K562 (cell line): ENCODE results near the gene ATRIP. TPM values are rescaled to one million over a fixed set of nuclear protein-coding genes. Genes with fewer than 3 reads are reported as not detected.

Source experiments
- ARID3B ChIP-seq: fragments of 250-450 bp; sonication (Bioruptor Pico); IDR thresholded peaks from 2 replicates; pipeline ENCODE4 v1.4.0; 2020; ENCODE audit warnings: borderline replicate concordance
- ARNT ChIP-seq, 2 experiments: fragments of 450-650 bp; IDR thresholded peaks; 2 replicates each; pipeline ENCODE4 v1.6.1; 2016; ENCODE audit warnings: mild to moderate bottlenecking in 1 of 2
- BHLHE40 ChIP-seq: IDR thresholded peaks from 2 replicates; pipeline ENCODE4 v1.6.1; 2011; ENCODE audit warnings: low read length, improper control_type of control experiment
- DEAF1 ChIP-seq: fragments of 450-650 bp; formaldehyde crosslinking; IDR thresholded peaks from 2 replicates; pipeline ENCODE4 v1.4.0; 2020; ENCODE audit warnings: mild to moderate bottlenecking, moderate library complexity
- EGR1 ChIP-seq: fragments of 450-650 bp; conservative IDR thresholded peaks from 2 replicates; pipeline ENCODE4 v1.6.1; 2017; ENCODE audit warnings: mild to moderate bottlenecking
- HNRNPK ChIP-seq: fragments of 200-400 bp; formaldehyde crosslinking; IDR thresholded peaks from one replicate; pipeline ENCODE4 v1.6.1; 2018; ENCODE audit warnings: mild to moderate bottlenecking, low read depth, low read length; ENCODE audit not compliant: poor library complexity, severe bottlenecking
- NCOA1 ChIP-seq: fragments of 450-650 bp; IDR thresholded peaks from 2 replicates; pipeline ENCODE4 v1.6.1; 2016; ENCODE audit warnings: low read depth
- NFIX ChIP-seq: fragments of 250-450 bp; sonication (Bioruptor Pico); IDR thresholded peaks from 2 replicates; pipeline ENCODE4 v1.4.0; 2020; ENCODE audit warnings: low read depth, mild to moderate bottlenecking, moderate library complexity
- NR2C1 ChIP-seq, 2 experiments: fragments of 450-650 bp; IDR thresholded peaks; 2 replicates each; pipeline ENCODE4 v1.6.1; 2017; ENCODE audit warnings: mild to moderate bottlenecking in 2 of 2, antibody characterized with exemption in 1 of 2, inconsistent platforms in 1 of 2, missing compliant biosample characterization in 1 of 2, missing genetic modification characterization in 1 of 2
- NR2F6 ChIP-seq: fragments of 450-650 bp; formaldehyde crosslinking; IDR thresholded peaks from 2 replicates; pipeline ENCODE4 v1.4.0; 2020; ENCODE audit warnings: mild to moderate bottlenecking
- PPARD ChIP-seq: fragments of 250-450 bp; sonication (Bioruptor Pico); IDR thresholded peaks from 2 replicates; pipeline ENCODE4 v1.8.0; 2022; ENCODE audit warnings: inconsistent platforms, mild to moderate bottlenecking, moderate library complexity
- SOX6 ChIP-seq: fragments of 450-650 bp; IDR thresholded peaks from 2 replicates; pipeline ENCODE4 v1.6.1; 2014; ENCODE audit warnings: mild to moderate bottlenecking
- SRSF1 ChIP-seq: fragments of 200-400 bp; formaldehyde crosslinking; IDR thresholded peaks from 2 replicates; pipeline ENCODE4 v1.6.1; 2017; ENCODE audit warnings: mild to moderate bottlenecking, low read depth, low read length, moderate library complexity
- SRSF9 ChIP-seq: fragments of 200-400 bp; formaldehyde crosslinking; IDR thresholded peaks from 2 replicates; pipeline ENCODE4 v1.6.1; 2017; ENCODE audit warnings: low read depth, low read length, borderline replicate concordance
- TAF1 ChIP-seq: IDR thresholded peaks from 2 replicates; pipeline ENCODE4 v1.6.1; 2011; ENCODE audit warnings: mild to moderate bottlenecking, low read length, moderate library complexity; ENCODE audit not compliant: insufficient read depth, control insufficient read depth, severe bottlenecking; ENCODE audit errors: extremely low read depth
- VEZF1 ChIP-seq: fragments of 200-800 bp; sonication (Bioruptor generic); IDR thresholded peaks from 2 replicates; pipeline ENCODE4 v1.6.1; 2017; ENCODE audit warnings: missing genetic modification characterization, missing compliant biosample characterization
- ZFX ChIP-seq: sonication (generic); formaldehyde crosslinking; IDR thresholded peaks from 2 replicates; pipeline ENCODE4 v1.8.0; 2022; ENCODE audit warnings: mild to moderate bottlenecking, missing genetic modification reagents, moderate library complexity
- ZNF12 ChIP-seq: sonication (generic); formaldehyde crosslinking; IDR thresholded peaks from 2 replicates; pipeline ENCODE4 v1.4.0; 2020; ENCODE audit warnings: mild to moderate bottlenecking, missing genetic modification reagents
- ZNF121 ChIP-seq: sonication (generic); formaldehyde crosslinking; conservative IDR thresholded peaks from 2 replicates; pipeline ENCODE4 v1.8.0; 2022; ENCODE audit warnings: missing genetic modification reagents
- ZNF212 ChIP-seq: fragments of 450-650 bp; formaldehyde crosslinking; IDR thresholded peaks from 2 replicates; pipeline ENCODE4 v1.4.0; 2020; ENCODE audit warnings: mild to moderate bottlenecking
- ZNF217 ChIP-seq: sonication (generic); formaldehyde crosslinking; IDR thresholded peaks from 2 replicates; pipeline ENCODE4 v1.8.0; 2022; ENCODE audit warnings: mild to moderate bottlenecking, missing genetic modification reagents
- polyA plus RNA-seq, 8 experiments: library from polyadenylated mRNA; depleted of rRNA in 4 of 8; stranded (reverse) in 5 of 8; unstranded in 3 of 8; fragments of >200 nt; fragmentation: Nextera tagmentation in 2 of 8; fragmentation: Illumina TruSeq in 1 of 8; extraction: Ambion mirVana in 2 of 8; extraction: Trizol in 1 of 8; gene quantifications; 2 replicates each; pipeline versions ENCODE4 v1.2.1 to v1.2.3, GENCODE V29; 2011 to 2014; ENCODE audit warnings: inconsistent platforms in 1 of 8, missing spikeins in 1 of 8
- total RNA-seq, 7 experiments: library from RNA; depleted of rRNA in 6 of 7; stranded (reverse); fragments of >200 nt in 6 of 7; fragmentation: Illumina TruSeq in 2 of 7; extraction: Trizol in 2 of 7; gene quantifications; 2 replicates each; pipeline versions ENCODE4 v1.2.1 to v1.2.3, GENCODE V29; 2011 to 2021; ENCODE audit warnings: low replicate concordance in 1 of 7
- TF ChIP-seq, protein P1 (sequence below): fragments of 450-650 bp; IDR thresholded peaks from 2 replicates; pipeline ENCODE4 v1.6.1; 2017; ENCODE audit warnings: mild to moderate bottlenecking, moderate library complexity
- TF ChIP-seq, protein P2 (sequence below): sonication (generic); formaldehyde crosslinking; IDR thresholded peaks from 2 replicates; pipeline ENCODE4 v1.5.0; 2020; ENCODE audit warnings: missing genetic modification reagents

ATRIP gene
- total and polyA plus RNA-seq, 9 of the 15 experiments (the other 6 are each of a cell fraction or from before 2014, with no cell fraction given) = 1.7 to 15.7 (median 10.5) TPM

GRCh38 chr3:48400824-48401433 is 45.6 kb upstream of the ATRIP start (continued):
- TF ChIP-seq DEAF1 (CRISPR knock-in tag) (peak; percentile 57), NFIX (CRISPR knock-in tag) (no peak), PPARD (no peak), BHLHE40 (no peak), SRSF9 (no peak), ZNF121 (CRISPR knock-in tag) (peak; percentile 99), VEZF1 (CRISPR knock-in tag) (0 out of 2 replicates have a peak, but pooled peaks have one; percentile 8), NR2F6 (no peak), TAF1 (no peak), NCOA1 (no peak), ARID3B (CRISPR knock-in tag) (no peak), EGR1 (no peak), SOX6 (no peak), ZNF12 (CRISPR knock-in tag) (no peak), ZNF212 (no peak), NR2C1 (IDR thresholded peaks at IDR 0.05) (no peak), NR2C1 (tag; IDR thresholded peaks at IDR 0.05) (no peak), ZFX (CRISPR knock-in tag) (no peak), ZNF217 (CRISPR knock-in tag) (no peak), SRSF1 (no peak), ARNT (IDR thresholded peaks at IDR 0.05) (no peak), HNRNPK (no peak)
- TF ChIP-seq, protein P1, sequence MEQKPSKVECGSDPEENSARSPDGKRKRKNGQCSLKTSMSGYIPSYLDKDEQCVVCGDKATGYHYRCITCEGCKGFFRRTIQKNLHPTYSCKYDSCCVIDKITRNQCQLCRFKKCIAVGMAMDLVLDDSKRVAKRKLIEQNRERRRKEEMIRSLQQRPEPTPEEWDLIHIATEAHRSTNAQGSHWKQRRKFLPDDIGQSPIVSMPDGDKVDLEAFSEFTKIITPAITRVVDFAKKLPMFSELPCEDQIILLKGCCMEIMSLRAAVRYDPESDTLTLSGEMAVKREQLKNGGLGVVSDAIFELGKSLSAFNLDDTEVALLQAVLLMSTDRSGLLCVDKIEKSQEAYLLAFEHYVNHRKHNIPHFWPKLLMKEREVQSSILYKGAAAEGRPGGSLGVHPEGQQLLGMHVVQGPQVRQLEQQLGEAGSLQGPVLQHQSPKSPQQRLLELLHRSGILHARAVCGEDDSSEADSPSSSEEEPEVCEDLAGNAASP = no peak
- TF ChIP-seq, protein P2, sequence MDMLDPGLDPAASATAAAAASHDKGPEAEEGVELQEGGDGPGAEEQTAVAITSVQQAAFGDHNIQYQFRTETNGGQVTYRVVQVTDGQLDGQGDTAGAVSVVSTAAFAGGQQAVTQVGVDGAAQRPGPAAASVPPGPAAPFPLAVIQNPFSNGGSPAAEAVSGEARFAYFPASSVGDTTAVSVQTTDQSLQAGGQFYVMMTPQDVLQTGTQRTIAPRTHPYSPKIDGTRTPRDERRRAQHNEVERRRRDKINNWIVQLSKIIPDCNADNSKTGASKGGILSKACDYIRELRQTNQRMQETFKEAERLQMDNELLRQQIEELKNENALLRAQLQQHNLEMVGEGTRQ (CRISPR knock-in tag) = no peak
